Subcutaneous adipose tissue (tissue), 4 donors: ENCODE data around the gene MYO1F. TPM values are rescaled to one million over a fixed set of nuclear protein-coding genes. Genes with fewer than 3 reads are reported as not detected.

Experiments
- CTCF ChIP-seq: fragments of 450-650 bp; IDR thresholded peaks from one replicate; pipeline ENCODE4 v1.5.1; 2016; ENCODE audit warnings: low read depth, mild to moderate bottlenecking, control low read depth, antibody characterized with exemption, moderate library complexity
- total RNA-seq, 4 donors: library from RNA; depleted of rRNA; stranded (reverse); fragments of >200 nt; gene quantifications; one replicate each; pipeline ENCODE4 v1.1.0, GENCODE V29; 2016

MYO1F gene
- total RNA-seq, 4 donors from 2014 or later: 13.4 to 48.3 (median 26.0) TPM

GRCh38 chr19:8519388-8519787, 57.9 kb downstream of the MYO1F start:
- no peak for TF ChIP-seq CTCF

- TF ChIP-seq CTCF: no peak
Measured at GRCh38 chr19:8518536-8518935, 58.7 kb downstream of the MYO1F start.

DNA sequence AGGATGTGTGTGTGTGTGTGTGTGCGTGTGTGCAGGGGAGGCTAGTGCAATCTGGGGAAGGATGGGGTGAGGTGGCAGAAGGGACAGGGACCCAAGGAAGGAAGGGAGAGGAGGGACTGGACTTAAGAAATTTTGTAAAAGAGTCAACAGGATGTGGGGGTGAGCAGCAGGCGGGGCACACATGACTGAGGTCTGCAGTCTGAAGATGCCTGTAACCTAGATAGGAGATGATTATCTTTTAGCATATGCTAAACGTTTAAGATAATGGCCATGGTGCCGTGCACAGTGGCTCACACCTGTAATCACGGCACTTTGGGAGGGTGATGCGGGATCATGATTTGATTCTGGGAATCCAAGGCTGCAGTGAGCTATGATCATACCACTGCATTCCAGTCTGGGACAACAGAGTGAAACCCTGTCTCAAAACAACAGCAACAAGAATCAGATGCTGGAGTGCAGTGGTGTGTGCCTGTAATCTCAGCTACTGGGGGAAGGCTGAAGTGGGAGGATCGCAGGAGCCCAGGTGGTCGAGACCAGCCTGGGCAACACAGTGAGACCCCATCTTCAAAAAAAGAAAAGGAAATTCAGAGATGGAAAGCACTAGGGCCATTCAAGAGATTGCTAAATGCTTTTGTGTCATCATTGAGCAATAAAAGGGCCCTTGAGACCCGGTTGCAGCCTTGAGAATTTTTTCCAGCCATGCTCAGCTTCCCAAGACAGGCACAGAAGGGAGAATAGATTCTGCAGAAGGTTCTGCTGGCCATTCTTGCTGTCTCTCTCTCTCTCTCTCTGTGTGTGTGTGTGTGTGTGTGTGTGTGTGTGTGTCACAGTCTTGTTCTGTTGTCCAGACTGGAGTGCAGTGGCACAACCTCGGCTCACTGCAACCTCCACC, 59.4 kb downstream of the MYO1F start:
- no peak for TF ChIP-seq CTCF

GRCh38 chr19:8515317-8515716, 61.9 kb downstream of the MYO1F start:
- TF ChIP-seq CTCF: no peak

GRCh38 chr19:8513687-8514504, 63.3 kb downstream of the MYO1F start, which contains the start of gene ZNF414:
Gene ZNF414 (minus strand): TSS chr19:8514167. CDS start chr19:8514046, 121 bp downstream.
- no peak for TF ChIP-seq CTCF

DNA sequence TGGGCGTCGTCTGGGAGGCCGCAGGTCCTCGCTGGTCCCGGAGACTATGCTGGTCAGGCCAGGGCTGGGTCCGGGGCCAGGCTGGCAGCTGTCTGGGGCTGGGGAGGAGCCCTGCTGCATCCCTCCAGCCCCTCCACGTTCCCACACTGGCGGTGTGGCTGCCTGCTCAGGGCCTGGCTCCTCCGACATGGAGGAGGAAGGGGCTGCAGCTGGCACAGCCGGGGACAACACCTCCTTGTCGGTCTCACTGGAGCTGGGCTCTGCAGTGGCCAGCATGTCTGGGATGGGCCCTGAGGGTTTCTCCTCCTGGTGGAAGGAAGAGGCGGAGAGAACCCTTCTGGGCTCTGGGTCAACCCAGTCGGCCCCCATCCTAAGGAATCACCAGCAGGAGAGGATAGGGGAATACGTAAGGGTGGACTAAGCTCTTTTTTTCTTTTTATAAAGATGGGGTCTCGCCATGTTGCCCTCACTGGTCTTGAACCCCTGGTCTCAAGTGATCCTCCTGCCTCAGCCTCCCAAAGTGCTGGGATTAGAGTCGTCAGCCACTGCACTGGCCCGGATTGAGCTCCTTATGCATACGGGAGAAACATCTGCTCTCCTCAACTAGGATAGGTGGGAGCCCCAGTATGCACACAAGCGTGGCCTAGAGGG, 64.1 kb downstream of the MYO1F start:
- no peak for TF ChIP-seq CTCF
